Activated CD4-positive, alpha-beta T cell treated with anti-CD3 and anti-CD28 coated beads, Interleukin-10, Interleukin-2, amounts not matched to agents 100 ng/mL and 50 ng/mL, durations not matched to agents 16 hours and 8 hours (primary cell): Measurements from ENCODE around the gene SCCPDH.

ENCODE experiments used
- DNase-seq: peaks from one replicate; pipeline ENCODE4 v3.0.0-alpha.2; 2020

Gene SCCPDH

DNA sequence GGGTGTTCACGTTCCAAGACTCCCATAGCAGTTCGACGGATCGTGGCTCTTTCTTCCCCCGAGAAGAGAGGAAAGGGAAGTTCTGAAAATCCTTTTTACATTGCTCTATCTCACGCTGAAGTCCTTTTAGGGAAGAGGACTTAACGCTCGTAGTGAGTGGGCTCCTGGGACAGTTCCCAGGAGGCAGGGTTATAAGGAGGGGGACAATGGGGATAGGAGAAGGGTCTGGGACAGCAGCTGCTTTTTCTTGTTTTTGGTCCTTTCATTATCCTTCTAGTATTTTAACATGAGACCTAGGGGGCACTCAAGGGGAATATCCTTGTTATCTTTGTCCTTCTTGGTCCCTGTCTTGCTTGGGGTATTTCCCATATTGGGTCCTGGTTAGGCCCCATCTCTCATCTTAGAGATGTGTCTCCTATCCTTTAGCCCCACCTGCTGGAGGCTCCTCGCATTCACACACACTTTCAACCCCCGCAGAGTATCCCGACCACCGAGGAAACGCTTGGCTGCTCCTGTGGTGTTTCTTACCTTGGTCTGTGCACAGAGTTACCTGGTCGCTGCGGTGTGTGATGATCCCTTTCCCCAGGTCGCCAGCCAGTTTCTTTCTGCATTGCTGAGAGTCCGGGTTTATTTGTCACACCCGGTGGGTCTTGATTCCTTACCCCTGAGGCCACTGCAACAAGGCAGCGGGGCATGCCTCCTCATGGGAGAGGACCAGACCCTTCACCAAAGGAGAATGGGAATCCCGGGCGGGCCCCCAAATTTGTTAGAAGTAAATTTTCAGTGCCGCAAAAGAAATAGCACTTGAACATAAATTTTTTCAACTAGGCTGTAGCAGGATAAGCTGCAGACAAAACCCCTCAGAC is 29.7 kb downstream of the SCCPDH start:
- DNase-seq: peak; percentile 63

DNA sequence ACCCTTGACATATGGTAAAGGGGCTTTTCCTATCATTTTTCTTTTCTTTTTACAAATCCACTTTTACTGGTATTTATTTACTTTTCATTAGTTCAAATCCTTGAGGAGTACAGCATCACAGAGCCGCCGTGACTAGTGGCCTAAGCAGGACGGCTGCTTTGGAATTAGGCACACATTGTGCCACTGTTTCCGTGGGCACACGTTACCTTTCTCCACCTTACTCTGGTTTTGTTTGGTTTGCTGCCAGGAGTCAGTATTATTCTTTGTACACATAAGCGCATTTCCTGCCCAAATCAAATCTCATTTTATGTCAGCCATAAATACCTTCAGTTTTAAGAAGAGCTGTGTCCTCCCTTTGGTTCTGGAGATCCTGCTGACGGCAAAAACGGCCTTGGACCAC is 31.2 kb downstream of the SCCPDH start:
- DNase-seq: no peak

- DNase-seq: no peak
Measured at GRCh38 chr1:246760422-246761347, 36.5 kb downstream of the SCCPDH start.

- no peak for DNase-seq
Measured at GRCh38 chr1:246761396-246761795, 37.2 kb downstream of the SCCPDH start.

DNA sequence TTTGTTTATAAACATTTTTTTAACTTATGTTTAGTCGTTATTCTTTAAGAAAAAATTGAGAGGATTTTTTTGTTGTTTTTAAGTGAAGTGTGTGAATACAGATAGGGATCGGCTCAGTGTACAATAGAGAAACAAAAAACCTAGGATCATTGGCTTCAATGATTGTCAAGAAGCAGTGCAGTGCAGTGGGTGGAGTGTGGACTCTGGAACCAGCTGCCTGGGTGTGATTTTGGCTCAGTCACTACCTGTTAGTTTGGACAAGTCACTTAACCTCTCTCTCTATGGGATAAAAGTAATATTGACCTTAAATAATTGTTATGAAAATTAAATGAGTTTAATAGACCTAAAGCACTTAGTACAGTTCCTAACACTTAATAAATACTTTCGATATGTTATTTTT is 41.3 kb downstream of the SCCPDH start:
- no peak for DNase-seq

DNA sequence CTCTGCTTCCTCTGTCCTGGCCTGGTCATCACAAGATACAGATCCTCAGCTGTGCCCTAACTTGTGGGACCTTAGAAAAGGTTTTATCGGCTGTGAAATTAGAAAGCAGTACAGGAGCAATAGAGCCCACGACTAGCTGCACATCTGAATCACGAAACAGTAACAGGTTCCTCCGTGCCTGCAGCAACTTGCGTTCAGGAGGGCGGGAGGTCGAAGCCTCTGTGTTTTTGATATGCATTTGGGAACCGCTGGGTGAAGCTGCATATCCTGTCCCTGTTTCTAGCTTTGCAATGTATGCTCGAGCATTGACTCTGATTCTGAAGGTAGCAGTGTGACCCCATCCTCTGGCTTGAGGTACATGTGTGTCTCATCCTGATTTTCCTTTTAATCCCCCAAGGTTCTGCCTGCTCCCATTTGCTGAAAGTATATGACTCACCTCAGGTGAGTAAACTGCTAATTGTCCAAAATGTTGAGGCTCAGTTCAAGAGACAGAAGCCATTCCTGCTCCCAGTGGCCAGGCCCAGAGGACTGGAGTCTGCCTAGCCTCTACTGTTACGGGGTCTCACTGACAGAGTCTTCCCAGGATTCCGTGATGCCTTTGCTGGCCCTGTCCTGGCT is 44.3 kb downstream of the SCCPDH start:
- DNase-seq: no peak

- no peak for DNase-seq
Measured at GRCh38 chr1:246769306-246769705, 45.1 kb downstream of the SCCPDH start.

DNA sequence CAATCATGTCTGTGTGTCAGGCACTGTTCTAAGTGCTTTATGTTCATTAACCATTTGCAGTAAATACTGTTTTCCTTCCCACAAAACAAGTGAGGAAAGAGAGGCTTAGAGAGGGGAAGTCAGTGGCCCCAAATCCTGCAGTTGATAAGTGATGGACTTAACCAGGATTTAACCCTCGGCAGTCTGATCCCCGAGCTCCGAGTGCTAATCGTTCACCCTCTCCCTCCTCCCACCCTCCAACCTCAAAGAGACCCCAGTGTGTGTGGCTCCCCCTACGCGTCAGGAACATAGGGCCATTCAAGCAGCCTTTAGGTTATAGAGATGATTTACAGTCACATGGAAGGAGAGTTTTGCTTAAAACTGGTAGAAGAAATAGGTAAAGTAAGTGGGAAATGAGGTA is 47.2 kb downstream of the SCCPDH start:
- no peak for DNase-seq

DNA sequence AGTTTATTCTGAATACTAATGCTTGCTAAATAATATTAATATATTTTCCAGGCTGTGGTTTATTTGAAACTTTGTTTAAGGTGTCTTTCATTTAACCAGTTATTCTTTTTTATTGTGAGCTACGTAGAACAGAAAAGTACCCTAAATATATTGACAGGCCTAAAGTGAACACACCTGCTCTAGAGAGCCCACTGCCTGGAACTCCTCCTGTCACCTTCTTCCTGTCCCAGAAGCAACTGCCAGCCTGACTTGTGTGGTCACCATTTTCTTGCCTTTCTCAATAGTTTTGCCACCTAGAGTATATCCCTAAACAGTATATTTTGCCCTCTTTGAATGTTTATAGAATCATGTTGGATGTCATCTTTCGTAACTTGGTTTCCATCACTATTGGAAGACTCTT is 48.5 kb downstream of the SCCPDH start:
- no peak for DNase-seq

DNA sequence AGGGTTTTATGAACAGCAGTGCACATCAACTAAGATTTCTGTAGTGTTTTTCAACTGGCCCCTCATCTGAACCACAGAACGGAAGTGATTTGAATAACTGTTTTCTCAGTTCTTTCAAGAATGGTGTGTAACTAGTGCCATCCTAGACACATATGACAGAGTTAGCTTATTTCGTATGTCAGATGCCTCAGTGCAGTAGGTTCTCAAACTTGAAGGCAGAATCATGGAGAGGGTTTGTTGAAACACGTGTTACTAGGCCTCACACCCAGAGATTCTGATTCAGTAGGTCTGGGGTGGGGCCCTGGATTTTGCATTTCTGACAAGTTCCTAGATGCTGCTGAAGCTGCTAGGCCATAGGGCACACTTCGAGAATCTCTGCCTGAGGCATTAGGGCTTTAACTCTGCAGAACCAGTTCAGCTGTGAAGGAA is 49.0 kb downstream of the SCCPDH start:
- peak; percentile 6 for DNase-seq

DNA sequence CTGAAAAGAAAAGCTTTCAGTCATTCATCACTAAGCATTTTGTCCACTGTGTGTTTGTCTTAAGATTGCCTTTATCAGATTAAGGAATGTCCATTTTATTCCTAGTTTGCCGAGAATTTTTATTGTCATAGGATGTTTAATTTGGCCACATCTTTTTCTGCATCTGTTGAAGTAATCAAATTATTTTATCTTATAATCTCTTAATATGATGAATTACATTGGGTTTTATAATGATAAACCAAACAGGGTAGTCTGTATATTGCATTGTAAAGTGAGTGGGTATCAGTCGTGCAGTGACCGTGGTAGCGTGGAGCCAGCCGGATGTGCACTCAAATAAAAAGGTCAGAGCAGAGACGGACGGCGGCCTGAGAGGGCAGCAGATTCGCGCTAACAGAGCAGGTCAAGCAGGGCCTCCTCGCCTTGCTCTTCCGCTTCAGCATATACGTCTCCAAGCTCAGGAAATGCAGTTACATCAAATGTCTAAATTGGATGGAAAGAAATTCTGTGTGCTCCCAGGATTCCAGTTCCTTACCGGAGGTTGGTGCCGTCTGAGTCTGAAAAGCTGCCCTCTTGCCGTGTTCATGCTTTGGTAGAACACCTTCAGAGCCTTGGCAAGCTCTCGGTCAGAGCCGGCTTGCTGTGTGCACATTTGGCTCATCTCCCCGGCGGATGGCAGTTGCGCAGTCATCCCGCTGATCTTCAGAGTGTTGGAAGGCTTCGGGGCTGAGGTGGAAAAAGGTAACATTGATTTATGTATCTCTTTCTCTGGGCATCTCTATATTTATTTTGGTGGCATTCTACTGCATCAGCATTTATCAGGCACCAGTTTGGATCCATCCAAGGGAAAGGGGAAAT is 51.5 kb downstream of the SCCPDH start:
- no peak for DNase-seq

GRCh38 chr1:246776923-246777322 is 52.7 kb downstream of the SCCPDH start:
- no peak for DNase-seq

DNA sequence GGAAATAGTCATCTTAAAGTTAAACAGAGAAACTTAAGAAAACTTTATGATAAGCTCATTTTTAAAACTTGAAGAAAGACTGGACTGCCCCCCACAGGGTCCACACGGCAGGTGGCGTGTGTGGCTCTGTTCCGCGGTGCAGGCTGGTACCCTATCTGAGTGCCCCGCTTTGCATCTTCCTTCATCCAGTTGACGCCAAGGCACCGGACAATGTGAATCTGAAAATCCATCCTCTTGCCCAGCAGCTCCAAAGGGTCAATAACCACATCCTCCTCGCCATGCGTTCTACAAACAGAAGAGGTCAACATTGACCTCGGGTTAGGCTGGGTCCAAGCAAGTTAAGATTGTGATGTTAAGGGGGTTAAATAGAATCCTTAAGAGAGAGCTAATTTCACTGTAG is 54.5 kb downstream of the SCCPDH start:
- DNase-seq: no peak

- DNase-seq: no peak
Measured at GRCh38 chr1:246779561-246780175, 55.5 kb downstream of the SCCPDH start.

DNA sequence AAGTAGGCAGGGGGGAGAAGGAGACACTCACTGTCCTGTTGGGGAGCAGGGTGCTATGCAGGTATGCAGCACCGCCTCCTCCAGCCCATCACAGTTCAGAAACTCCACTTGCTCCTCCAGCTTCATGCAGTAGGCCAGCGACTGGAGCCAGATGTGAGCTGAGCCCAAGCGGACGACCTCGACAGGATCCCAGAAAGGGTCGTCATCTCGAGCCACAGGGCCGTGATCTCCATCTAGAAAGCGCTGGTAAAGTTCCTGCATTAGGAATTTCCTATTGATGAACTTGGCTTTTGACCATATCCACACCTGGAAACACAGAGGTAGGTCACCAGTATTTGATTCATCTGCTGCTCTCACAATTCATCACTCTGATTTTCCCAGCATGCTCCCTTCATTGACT is 56.1 kb downstream of the SCCPDH start:
- no peak for DNase-seq

DNA sequence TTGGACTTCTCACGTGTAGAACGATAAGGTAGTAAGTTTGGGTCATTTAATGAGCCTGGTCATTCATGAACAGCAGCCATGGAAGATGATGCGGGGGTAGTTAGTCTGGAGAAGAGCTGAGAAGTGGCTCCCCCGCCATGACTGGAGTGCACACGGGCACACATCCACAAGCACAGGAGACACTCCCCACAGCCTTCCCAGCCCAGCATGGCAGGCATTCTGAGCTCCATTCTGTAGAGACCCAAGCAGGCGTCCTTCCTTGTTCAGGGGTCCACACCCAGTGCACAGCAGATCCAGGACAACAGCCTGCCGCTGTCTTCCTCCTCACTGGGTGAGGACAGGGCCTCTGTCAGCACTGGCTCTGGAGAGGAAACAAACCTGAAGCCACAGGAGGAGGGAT is 57.0 kb downstream of the SCCPDH start:
- no peak for DNase-seq

DNA sequence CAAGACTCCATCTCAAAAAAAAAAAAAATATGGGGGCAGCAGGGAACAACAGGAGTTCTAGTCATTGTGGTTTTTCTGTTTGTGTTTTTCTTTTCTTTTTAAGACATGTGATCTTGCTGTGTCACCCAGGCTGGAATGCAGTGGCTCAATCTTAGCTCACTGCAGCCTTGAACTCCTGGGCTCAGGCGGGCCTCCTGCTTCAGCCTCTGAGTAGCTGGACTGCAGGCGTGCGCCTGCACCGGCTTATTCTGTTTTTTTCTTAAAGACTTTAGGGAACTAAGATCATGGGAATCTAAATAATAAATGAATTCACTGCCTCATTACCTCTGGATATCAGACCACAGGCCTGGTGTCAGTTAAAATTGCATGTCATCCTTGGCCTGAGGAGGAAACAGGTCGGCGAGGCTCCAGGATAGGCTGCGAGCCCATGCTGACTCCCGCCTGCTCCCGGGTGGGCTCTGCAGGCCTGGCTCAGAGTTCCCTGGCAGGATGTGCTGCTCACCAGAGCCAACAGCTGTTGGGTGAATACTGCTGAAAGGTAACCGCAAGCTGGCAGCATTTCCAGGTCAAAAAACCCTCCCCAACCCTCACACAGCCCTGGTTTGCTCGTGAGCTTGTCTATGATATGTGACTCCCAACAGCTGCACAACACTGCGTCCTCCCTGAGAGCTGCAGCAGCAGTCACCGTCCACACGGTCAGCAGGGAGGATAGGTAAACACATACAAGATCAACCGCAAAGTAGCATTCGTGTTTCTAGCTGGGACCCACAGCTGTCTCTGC is 58.1 kb downstream of the SCCPDH start:
- DNase-seq: peak; percentile 3

DNA sequence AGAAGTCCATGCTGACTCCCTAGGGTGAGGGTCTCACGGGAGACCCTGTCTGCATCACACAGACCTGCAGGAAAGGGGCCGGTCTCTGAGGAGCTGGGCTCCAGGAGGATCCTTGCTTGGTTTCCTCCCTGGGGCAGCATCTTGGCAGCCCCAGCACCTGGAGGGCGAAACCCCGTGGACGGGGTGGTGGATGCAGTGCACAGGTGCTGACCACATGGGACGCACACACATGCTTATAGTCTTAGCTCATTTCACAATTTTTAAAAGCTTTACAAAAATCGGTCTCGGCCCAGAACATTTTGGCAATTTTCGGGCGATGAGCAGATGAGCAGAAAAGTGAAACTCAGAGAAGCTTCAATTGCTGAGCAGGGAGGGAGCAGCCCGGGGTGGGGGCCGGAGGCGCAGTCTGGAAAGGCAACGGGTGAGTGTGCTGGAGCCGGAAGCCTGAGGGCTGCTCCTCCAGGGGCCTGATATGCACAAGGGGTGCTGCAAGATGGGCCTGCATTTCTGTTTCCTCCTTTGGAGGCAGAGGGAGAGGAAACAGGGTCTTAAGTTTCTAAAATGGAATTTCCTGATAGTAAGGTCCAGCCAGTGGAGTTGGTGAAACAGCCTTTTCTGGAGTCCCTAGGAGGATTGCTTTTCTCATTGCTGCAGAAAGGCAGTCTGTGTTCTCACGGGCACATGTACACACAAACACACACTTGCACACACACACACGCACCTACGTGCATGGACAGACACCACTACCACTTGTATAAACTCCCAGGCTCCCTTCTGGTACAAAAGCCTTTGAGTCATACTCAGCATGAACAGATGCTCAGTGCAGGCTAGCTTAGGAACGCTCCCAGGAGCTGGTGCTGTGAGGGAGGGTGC is 60.6 kb downstream of the SCCPDH start:
- no peak for DNase-seq

DNA sequence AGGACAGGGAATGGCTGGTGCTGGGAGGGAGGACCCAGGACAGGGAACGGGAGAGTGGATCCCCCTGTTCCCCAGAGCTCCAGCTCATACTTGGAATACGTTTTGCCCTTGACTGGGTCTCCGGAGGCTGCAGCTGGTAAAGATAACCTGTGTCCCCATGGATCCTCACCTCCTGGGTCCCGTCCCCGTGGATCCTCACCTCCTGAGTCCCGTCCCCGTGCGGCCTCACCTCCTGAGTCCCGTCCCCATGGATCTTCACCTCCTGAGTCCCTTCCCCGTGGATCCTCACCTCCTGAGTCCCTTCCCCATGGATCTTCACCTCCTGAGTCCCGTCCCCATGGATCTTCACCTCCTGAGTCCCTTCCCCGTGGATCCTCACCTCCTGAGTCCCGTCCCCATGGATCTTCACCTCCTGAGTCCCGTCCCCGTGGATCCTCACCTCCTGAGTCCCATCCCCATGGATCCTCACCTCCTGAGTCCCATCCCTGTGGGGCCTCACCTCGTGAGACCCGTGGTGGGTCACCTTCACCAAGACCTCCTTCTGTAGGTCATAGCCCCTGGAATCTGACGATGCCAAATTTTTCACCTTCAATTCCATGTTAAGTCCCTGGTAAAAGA is 61.4 kb downstream of the SCCPDH start:
- DNase-seq: no peak
